Measurements from ENCODE around the gene SEMA6D.

SEMA6D gene

GRCh38 chr15:47792231-47792630, 74.9 kb downstream of the SEMA6D start:
- no peak for DNase-seq

GRCh38 chr15:47794252-47794914, 77.1 kb downstream of the SEMA6D start:
- no peak for DNase-seq

GRCh38 chr15:47795864-47796263, 78.6 kb downstream of the SEMA6D start:
- DNase-seq, result no peak

- DNase-seq, result no peak
These were observed 79.0 kb downstream of the SEMA6D start for GRCh38 chr15:47796339-47796738.

- no peak for DNase-seq
These were observed 79.5 kb downstream of the SEMA6D start for GRCh38 chr15:47796830-47797229.

GRCh38 chr15:47801522-47801921, 84.2 kb downstream of the SEMA6D start:
- no peak for DNase-seq

- DNase-seq, result no peak
These were observed 84.9 kb downstream of the SEMA6D start for GRCh38 chr15:47802216-47802615.

GRCh38 chr15:47803767-47804166, 86.5 kb downstream of the SEMA6D start:
- no peak for DNase-seq

GRCh38 chr15:47804733-47805132, 87.4 kb downstream of the SEMA6D start:
- no peak for DNase-seq

GRCh38 chr15:47806008-47806407, 88.7 kb downstream of the SEMA6D start:
- DNase-seq, result no peak

- no peak for DNase-seq
These were observed 93.9 kb downstream of the SEMA6D start for GRCh38 chr15:47811172-47811571.

- no peak for DNase-seq
These were observed 95.2 kb downstream of the SEMA6D start for GRCh38 chr15:47812470-47812999.

- no peak for DNase-seq
These were observed 96.6 kb downstream of the SEMA6D start for GRCh38 chr15:47813748-47814384.

GRCh38 chr15:47814620-47815019, 97.3 kb downstream of the SEMA6D start:
- no peak for DNase-seq

- DNase-seq, result no peak
These were observed 100.8 kb downstream of the SEMA6D start for GRCh38 chr15:47817969-47818548.

- no peak for DNase-seq
These were observed 101.9 kb downstream of the SEMA6D start for GRCh38 chr15:47819158-47819557.

- no peak for DNase-seq
These were observed 102.9 kb downstream of the SEMA6D start for GRCh38 chr15:47820057-47820746.

- no peak for DNase-seq
These were observed 103.5 kb downstream of the SEMA6D start for GRCh38 chr15:47820747-47821319.

GRCh38 chr15:47822048-47822447, 104.7 kb downstream of the SEMA6D start:
- no peak for DNase-seq

All from CD4-positive, alpha-beta T cell treated with Interleukin-17A for 4 hours (primary cell).